ENCODE data around the gene ATXN1. TPM values are rescaled to one million over a fixed set of nuclear protein-coding genes. Genes with fewer than 3 reads are reported as not detected.

ATXN1 gene
- polyA plus RNA-seq, 2 of the 4 experiments (the other 2 are of a cell fraction) = 2.9 to 8.3 TPM

- no peak overlapping the region for H3K4me3 ChIP-seq
- TF ChIP-seq, protein P1, sequence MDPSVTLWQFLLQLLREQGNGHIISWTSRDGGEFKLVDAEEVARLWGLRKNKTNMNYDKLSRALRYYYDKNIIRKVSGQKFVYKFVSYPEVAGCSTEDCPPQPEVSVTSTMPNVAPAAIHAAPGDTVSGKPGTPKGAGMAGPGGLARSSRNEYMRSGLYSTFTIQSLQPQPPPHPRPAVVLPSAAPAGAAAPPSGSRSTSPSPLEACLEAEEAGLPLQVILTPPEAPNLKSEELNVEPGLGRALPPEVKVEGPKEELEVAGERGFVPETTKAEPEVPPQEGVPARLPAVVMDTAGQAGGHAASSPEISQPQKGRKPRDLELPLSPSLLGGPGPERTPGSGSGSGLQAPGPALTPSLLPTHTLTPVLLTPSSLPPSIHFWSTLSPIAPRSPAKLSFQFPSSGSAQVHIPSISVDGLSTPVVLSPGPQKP (IDR thresholded peaks at IDR 0.05; ENCODE audit: low read depth, low read length) = no peak
- TF ChIP-seq MAZ (IDR thresholded peaks at IDR 0.05; ENCODE audit: borderline replicate concordance, low read depth, low read length) (no peak), HOXB5 (CRISPR knock-in tag; IDR thresholded peaks at IDR 0.05) (no peak), REST (IDR thresholded peaks at IDR 0.05) (no peak), TFCP2L1 (CRISPR knock-in tag; IDR thresholded peaks at IDR 0.05) (no peak), JUN (IDR thresholded peaks at IDR 0.05) (no peak), NFE2L2 (conservative IDR thresholded peaks at IDR 0.05; ENCODE audit: low read length) (no peak), BHLHE40 (IDR thresholded peaks at IDR 0.05; ENCODE audit: low read depth, low read length) (no peak), POLR2A (IDR thresholded peaks at IDR 0.05; ENCODE audit: low read length) (no peak), USF2 (IDR thresholded peaks at IDR 0.05) (no peak), E2F6 (IDR thresholded peaks at IDR 0.05; ENCODE audit: borderline replicate concordance, low read depth) (no peak), CHD2 (IDR thresholded peaks at IDR 0.05; ENCODE audit: low read length, partially characterized antibody) (no peak)
- TF ChIP-seq, protein P2, sequence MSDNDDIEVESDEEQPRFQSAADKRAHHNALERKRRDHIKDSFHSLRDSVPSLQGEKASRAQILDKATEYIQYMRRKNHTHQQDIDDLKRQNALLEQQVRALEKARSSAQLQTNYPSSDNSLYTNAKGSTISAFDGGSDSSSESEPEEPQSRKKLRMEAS (IDR thresholded peaks at IDR 0.05) = no peak
- 91% methylated on average over 1 of the region's 1 CpG for WGBS (ENCODE audit: missing lambda C conversion rate)
- ChIA-PET CTCF (interaction anchor here (0.9 to 3.6 kb wide), 2 partner anchors 12 to 74 kb away, joined by 3 to 24 read pairs; partner anchors contain the start of gene ATXN1), POLR2A (no interaction called here)
- ATAC-seq = no peak
- no peaks in the 10 kb centered on the region for H3K9me3 ChIP-seq
- FAIRE-seq = no peak
- peaks cover 12% of the 10 kb centered on the region for H3K4me1 ChIP-seq
- H3K4me2 ChIP-seq = no peak overlapping the region
- DNase-seq (ENCODE audit: low read depth in 1 of 2, low spot score in 1 of 2) = no peak
- no peak overlapping the region for H3K27ac ChIP-seq
Measured at GRCh38 chr6:16774437-16774836, 13.2 kb upstream of the ATXN1 start.

GRCh38 chr6:16773362-16773761 is 12.1 kb upstream of the ATXN1 start:
- no peaks in the 10 kb centered on the region for H3K9me3 ChIP-seq
- FAIRE-seq (no peak), ATAC-seq (no peak), DNase-seq (ENCODE audit: low read depth in 1 of 2, low spot score in 1 of 2) (no peak)
- H3K4me1 ChIP-seq = peaks cover 18% of the 10 kb centered on the region
- ChIA-PET POLR2A (no interaction called here), CTCF (interaction anchor here (0.6 to 3.6 kb wide), 7 partner anchors 11 to 487 kb away, joined by 3 to 24 read pairs (median 5); partner anchors contain the start of gene ATXN1)
- no peak overlapping the region for H3K4me2 ChIP-seq
- 82% methylated on average over 2 of the region's 2 CpGs for WGBS (ENCODE audit: missing lambda C conversion rate)
- no peak overlapping the region for H3K4me3 ChIP-seq
- no peak overlapping the region for H3K27ac ChIP-seq
- TF ChIP-seq SMC3 (IDR thresholded peaks at IDR 0.05) (no peak), BCL3 (IDR thresholded peaks at IDR 0.05) (no peak), FOXS1 (CRISPR knock-in tag; IDR thresholded peaks at IDR 0.05) (no peak), EHMT2 (IDR thresholded peaks at IDR 0.05; ENCODE audit: low read depth) (no peak), CEBPB (IDR thresholded peaks at IDR 0.05) (no peak), HOXB13 (CRISPR knock-in tag; IDR thresholded peaks at IDR 0.05; ENCODE audit: low read depth) (no peak), HOXA7 (CRISPR knock-in tag; IDR thresholded peaks at IDR 0.05) (no peak), ZSCAN20 (CRISPR knock-in tag; IDR thresholded peaks at IDR 0.05) (no peak), FOSB (CRISPR knock-in tag; IDR thresholded peaks at IDR 0.05) (no peak), JUNB (IDR thresholded peaks at IDR 0.05) (no peak), EP300 (IDR thresholded peaks at IDR 0.05) (no peak), KDM5A (IDR thresholded peaks at IDR 0.05) (no peak), ATOH8 (CRISPR knock-in tag; IDR thresholded peaks at IDR 0.05; ENCODE audit: low read depth) (no peak), CHD4 (IDR thresholded peaks at IDR 0.05; ENCODE audit: borderline replicate concordance) (no peak), RFX5 (IDR thresholded peaks at IDR 0.05) (no peak)
- TF ChIP-seq, protein P2 (IDR thresholded peaks at IDR 0.05) = no peak
- TF ChIP-seq, protein P3, sequence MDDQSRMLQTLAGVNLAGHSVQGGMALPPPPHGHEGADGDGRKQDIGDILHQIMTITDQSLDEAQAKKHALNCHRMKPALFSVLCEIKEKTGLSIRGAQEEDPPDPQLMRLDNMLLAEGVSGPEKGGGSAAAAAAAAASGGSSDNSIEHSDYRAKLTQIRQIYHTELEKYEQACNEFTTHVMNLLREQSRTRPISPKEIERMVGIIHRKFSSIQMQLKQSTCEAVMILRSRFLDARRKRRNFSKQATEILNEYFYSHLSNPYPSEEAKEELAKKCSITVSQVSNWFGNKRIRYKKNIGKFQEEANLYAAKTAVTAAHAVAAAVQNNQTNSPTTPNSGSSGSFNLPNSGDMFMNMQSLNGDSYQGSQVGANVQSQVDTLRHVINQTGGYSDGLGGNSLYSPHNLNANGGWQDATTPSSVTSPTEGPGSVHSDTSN (IDR thresholded peaks at IDR 0.05) = no peak
